ENCODE data around the gene SDK1. TPM values are rescaled to one million over a fixed set of nuclear protein-coding genes. Genes with fewer than 3 reads are reported as not detected.

The SDK1 gene
- total and polyA plus RNA-seq, 2 of the 8 experiments (the other 6 are each of a cell fraction or from before 2014, with no cell fraction given), result 3.3 to 7.2 TPM

- no peak overlapping the region for H3K4me2 ChIP-seq (ENCODE audit: insufficient read depth in 1 of 2, low read depth in 2 of 2, low read length in 2 of 2)
- TF ChIP-seq CHD1 (IDR thresholded peaks at IDR 0.05; ENCODE audit: low read depth, low read length) (no peak), HDAC2 (IDR thresholded peaks at IDR 0.05; ENCODE audit: borderline replicate concordance in 1 of 2, low read depth in 2 of 2, low read length in 2 of 2) (no peak), KDM4A (IDR thresholded peaks at IDR 0.05; ENCODE audit: low read depth, low read length, severe bottlenecking) (no peak), CREB1 (IDR thresholded peaks at IDR 0.05) (no peak), SRF (IDR thresholded peaks at IDR 0.05; ENCODE audit: low read depth, low read length) (no peak), CBX8 (IDR thresholded peaks at IDR 0.05; ENCODE audit: borderline replicate concordance, low read depth, low read length) (no peak), SUZ12 (IDR thresholded peaks at IDR 0.05; ENCODE audit: low read length) (no peak), FOSL1 (IDR thresholded peaks at IDR 0.05; ENCODE audit: insufficient read depth, low read depth, low read length) (no peak), RXRA (IDR thresholded peaks at IDR 0.05; ENCODE audit: insufficient read depth, low read depth, low read length) (no peak), GTF2F1 (IDR thresholded peaks at IDR 0.05; ENCODE audit: borderline replicate concordance, low read depth, low read length) (no peak), ZNF274 (IDR thresholded peaks at IDR 0.05; ENCODE audit: borderline replicate concordance, extremely low read depth, low read length) (no peak)
- TF ChIP-seq, protein P1, sequence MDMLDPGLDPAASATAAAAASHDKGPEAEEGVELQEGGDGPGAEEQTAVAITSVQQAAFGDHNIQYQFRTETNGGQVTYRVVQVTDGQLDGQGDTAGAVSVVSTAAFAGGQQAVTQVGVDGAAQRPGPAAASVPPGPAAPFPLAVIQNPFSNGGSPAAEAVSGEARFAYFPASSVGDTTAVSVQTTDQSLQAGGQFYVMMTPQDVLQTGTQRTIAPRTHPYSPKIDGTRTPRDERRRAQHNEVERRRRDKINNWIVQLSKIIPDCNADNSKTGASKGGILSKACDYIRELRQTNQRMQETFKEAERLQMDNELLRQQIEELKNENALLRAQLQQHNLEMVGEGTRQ (IDR thresholded peaks at IDR 0.05; ENCODE audit: low read length), result no peak
These were observed 237.0 kb downstream of the SDK1 start for GRCh38 chr7:3538041-3538440.

More at GRCh38 chr7:3538041-3538440, 237.0 kb downstream of the SDK1 start:
- no peaks in the 10 kb centered on the region for H3K79me1 ChIP-seq (ENCODE audit: low read depth, low read length)
- H3K23ac ChIP-seq (ENCODE audit: insufficient read length), result no peak overlapping the region
- H2AFZ ChIP-seq (ENCODE audit: low read length), result no peak overlapping the region
- no peak overlapping the region for H2BK120ac ChIP-seq (replicated peaks; ENCODE audit: low read depth, low read length)
- H3K36me3 ChIP-seq (ENCODE audit: control insufficient read depth in 2 of 4, insufficient read depth in 4 of 4, low read length in 3 of 4), result no peaks in the 10 kb centered on the region
- H2BK5ac ChIP-seq (ENCODE audit: low read depth, low read length), result no peak overlapping the region
- POLR2A ChIA-PET (ENCODE audit: partially characterized antibody), result interaction anchor here (0.6 kb wide), 1 partner anchor 199 kb away, joined by 4 read pairs; no protein-coding TSS in a partner anchor
- H3K14ac ChIP-seq (ENCODE audit: insufficient read length), result no peak overlapping the region
- no peak overlapping the region for H3K9ac ChIP-seq (replicated peaks in 1 of 4; ENCODE audit: extremely low read depth in 1 of 4, low read depth in 3 of 4, low read length in 3 of 4)
- no peaks in the 10 kb centered on the region for H3K23me2 ChIP-seq (ENCODE audit: low read depth, low read length)
- no peaks in the 10 kb centered on the region for H3K79me2 ChIP-seq (ENCODE audit: control insufficient read depth in 1 of 2, insufficient read depth in 2 of 2, low read length in 2 of 2)
- CTCF ChIA-PET (ENCODE audit: partially characterized antibody), result no interaction called here
- FAIRE-seq (no peak), DNase-seq (ENCODE audit: low read depth in 1 of 2, low spot score in 2 of 2) (no peak)
- no peak overlapping the region for H2BK20ac ChIP-seq (ENCODE audit: low read length)
- no peak overlapping the region for H2BK15ac ChIP-seq (ENCODE audit: low read length)
- H4K20me1 ChIP-seq (replicated peaks in 1 of 2; ENCODE audit: control insufficient read depth in 1 of 2, insufficient read depth in 2 of 2, low read length in 2 of 2), result no peaks in the 10 kb centered on the region
- H2AK5ac ChIP-seq (ENCODE audit: low read depth, low read length), result no peak overlapping the region
- H3K4me1 ChIP-seq (replicated peaks in 1 of 4; ENCODE audit: control insufficient read depth in 3 of 4, insufficient read depth in 4 of 4, low read length in 3 of 4), result no peaks in the 10 kb centered on the region
- H3K56ac ChIP-seq (replicated peaks; ENCODE audit: insufficient read length, low read depth, low read length), result no peak overlapping the region
- H3K4me3 ChIP-seq (ENCODE audit: extremely low read depth in 1 of 4, insufficient read depth in 2 of 4, low read depth in 3 of 4, low read length in 4 of 4), result no peak overlapping the region
- no peak overlapping the region for H3K4ac ChIP-seq (replicated peaks; ENCODE audit: insufficient read length, low read depth, low read length)
- H3K27ac ChIP-seq (ENCODE audit: low read depth, low read length), result no peak overlapping the region
- H4K8ac ChIP-seq (ENCODE audit: extremely low read depth, insufficient read depth, low read length), result no peak overlapping the region
- H4K91ac ChIP-seq (replicated peaks; ENCODE audit: insufficient read length, low read length), result no peak overlapping the region
- 97% methylated on average over 3 of the region's 3 CpGs; no CpG with 5 or more reads in 1 of the 2 experiments for WGBS, 2 experiments (ENCODE audit: extremely low coverage in 1 of 2, insufficient coverage in 1 of 2, insufficient read length in 1 of 2, insufficient replicate concordance in 2 of 2, low coverage in 1 of 2, low lambda C conversion rate in 2 of 2, missing lambda C conversion rate in 1 of 2)
- H3K27me3 ChIP-seq (replicated peaks in 1 of 4; ENCODE audit: control insufficient read depth in 3 of 4, extremely low read depth in 1 of 4, insufficient read depth in 3 of 4, low read length in 3 of 4), result no peaks in the 10 kb centered on the region
- H2BK12ac ChIP-seq (ENCODE audit: low read depth, low read length), result no peak overlapping the region
- no peaks in the 10 kb centered on the region for H3K9me3 ChIP-seq (ENCODE audit: insufficient read depth in 2 of 2, low read depth in 1 of 2, low read length in 1 of 2)
- H4K5ac ChIP-seq (ENCODE audit: insufficient read length, low read depth, low read length), result no peak overlapping the region
- no peak overlapping the region for H3K18ac ChIP-seq (ENCODE audit: extremely low read depth, low read length)
